CD4-positive, alpha-beta T cell (primary cell): Measurements from ENCODE around the gene LEFTY2. TPM values are rescaled to one million over a fixed set of nuclear protein-coding genes. Genes with fewer than 3 reads are reported as not detected.
"Not testable (repeated sequence)": the region's sequence is repeated elsewhere in the genome, so short reads cannot be mapped to it uniquely, and the experiment has no call there.

Source experiments
- ATAC-seq: fragments of 200-7000 bp; cut with Tn5 transposase; one replicate; pipeline ENCODE4 v1.10.0; 2022; ENCODE audit warnings: mild to moderate bottlenecking; ENCODE audit not compliant: poor library complexity
- CTCF ChIA-PET: fragments of 350-600 bp; sonication (Branson Sonifier 250); formaldehyde crosslinking; loops from one replicate; lab custom pipeline; 2021; ENCODE audit warnings: antibody characterized with exemption, inconsistent platforms; lab: Charles Lee
- POLR2A ChIA-PET: fragments of 350-600 bp; sonication (Branson Sonifier 250); formaldehyde crosslinking; loops from one replicate; lab custom pipeline; 2021; ENCODE audit warnings: antibody characterized with exemption, inconsistent platforms; lab: Charles Lee
- DNase-seq, 14 experiments: peaks; one replicate each; pipeline ENCODE4 v3.0.0-alpha.2; 2013 to 2020; ENCODE audit warnings: mixed read lengths in 2 of 14
- H3K27ac ChIP-seq, 2 donors: one replicate each; pipeline versions ENCODE4 v1.5.1 to v1.7.0; 2013; ENCODE audit warnings: low read length in 2 of 2, low read depth in 1 of 2, mild to moderate bottlenecking in 1 of 2
- H3K27me3 ChIP-seq, 2 experiments: 1 replicate in 1 of 2; 2 replicates in 1 of 2; pipeline versions ENCODE4 v1.6.1 to v1.7.0; 2013; ENCODE audit warnings: low read length in 2 of 2, control low read depth in 1 of 2, mild to moderate bottlenecking in 1 of 2, moderate library complexity in 1 of 2; ENCODE audit not compliant: insufficient read depth in 2 of 2, control insufficient read depth in 1 of 2
- H3K36me3 ChIP-seq: one replicate; pipeline ENCODE4 v1.6.1; 2013; ENCODE audit warnings: low read length, control low read depth; ENCODE audit not compliant: insufficient read depth
- H3K4me1 ChIP-seq: one replicate; pipeline ENCODE4 v1.6.1; 2013; ENCODE audit warnings: low read length, control low read depth; ENCODE audit not compliant: insufficient read depth
- H3K4me3 ChIP-seq: one replicate; pipeline ENCODE4 v1.5.1; 2013; ENCODE audit warnings: mild to moderate bottlenecking, low read length, moderate library complexity
- H3K9me3 ChIP-seq, 2 experiments: 1 replicate in 1 of 2; 2 replicates in 1 of 2; pipeline versions ENCODE4 v1.6.1 to v1.7.0; 2013; ENCODE audit warnings: low read length in 2 of 2, mild to moderate bottlenecking in 2 of 2, control low read depth in 1 of 2, moderate library complexity in 1 of 2; ENCODE audit not compliant: control insufficient read depth in 1 of 2, insufficient read depth in 1 of 2
- H3K27ac Mint-ChIP-seq: one replicate; pipeline ENCODE4 v1.8.0; 2020; ENCODE audit warnings: mixed read lengths
- H3K27me3 Mint-ChIP-seq: one replicate; pipeline ENCODE4 v1.8.0; 2021; ENCODE audit warnings: mixed read lengths
- H3K36me3 Mint-ChIP-seq: one replicate; pipeline ENCODE4 v1.8.0; 2021; ENCODE audit warnings: low read depth, mixed read lengths
- H3K4me1 Mint-ChIP-seq: one replicate; pipeline ENCODE4 v1.8.0; 2021; ENCODE audit warnings: low read depth, mixed read lengths
- H3K4me3 Mint-ChIP-seq: one replicate; pipeline ENCODE4 v1.8.0; 2020; ENCODE audit warnings: mild to moderate bottlenecking, mixed read lengths
- H3K9me3 Mint-ChIP-seq: one replicate; pipeline ENCODE4 v1.8.0; 2020; ENCODE audit warnings: mixed read lengths
- intact Hi-C, 2 experiments: fragments of 100-400 bp; cut with DNase I in 1 of 2; cut with micrococcal nuclease in 1 of 2; formaldehyde crosslinking; loops; one replicate each; pipeline versions ENCODE4 v1.15.1 to v1.9.0; 2023 to 2025; cut with DNase I, micrococcal nuclease
- total RNA-seq, 174 experiments: library from RNA in 2 of 174; stranded (reverse) in 2 of 174; gene quantifications; one replicate each; pipeline ENCODE4 v1.2.3 and lab custom pipeline; 2021 to 2026
- TF ChIP-seq, protein P1 (sequence below): fragments of 200-600 bp; IDR thresholded peaks from one replicate; pipeline ENCODE4 v1.8.0; 2022; ENCODE audit warnings: antibody characterized with exemption, mild to moderate bottlenecking

The LEFTY2 gene
- total RNA-seq, 2 experiments from 2014 or later, result not detected

DNA sequence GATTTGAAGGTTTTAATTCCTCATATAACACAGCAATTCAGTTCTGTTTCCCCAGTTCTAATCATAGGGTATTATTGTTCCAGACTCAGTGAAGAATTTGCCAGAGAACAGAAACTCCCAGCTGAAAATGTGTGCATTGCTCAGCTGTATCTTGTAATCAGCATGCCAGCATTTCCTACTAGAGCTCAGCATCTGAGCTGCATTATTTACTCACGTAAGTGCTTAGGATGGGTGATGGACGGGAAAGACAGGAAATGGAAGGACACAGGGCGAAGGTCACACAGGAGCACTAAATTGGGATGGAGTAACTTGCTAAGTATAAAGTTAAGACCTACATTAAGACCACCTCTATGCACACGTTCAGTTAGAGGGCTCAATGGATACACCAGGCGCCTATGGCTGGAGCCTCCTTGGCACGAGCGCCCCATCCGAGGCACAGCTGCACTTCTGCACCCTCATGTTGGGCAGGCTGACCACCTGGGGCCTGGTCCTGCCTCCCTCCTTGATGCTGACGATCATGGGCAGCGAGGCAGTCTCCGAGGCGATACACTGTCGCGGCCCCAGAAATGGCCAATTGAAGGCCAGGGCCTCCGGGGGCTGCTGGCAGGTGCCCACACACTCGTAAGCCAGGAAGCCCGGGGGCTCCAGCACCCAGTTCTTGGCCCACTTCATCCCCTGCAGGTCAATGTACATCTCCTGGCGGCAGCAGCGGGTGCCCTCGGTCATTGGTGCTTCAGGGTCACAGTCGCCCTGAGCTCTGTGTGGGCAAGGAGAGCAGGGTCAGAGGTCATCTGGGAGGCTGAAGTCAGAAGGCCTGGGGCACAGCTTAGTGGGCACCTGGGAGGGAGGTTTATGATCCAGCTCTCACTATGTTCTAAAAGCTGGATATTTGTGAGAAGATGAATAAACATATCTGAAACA is 3.7 kb downstream of the LEFTY2 start:
- no peaks in the 10 kb centered on the region for H3K27me3 ChIP-seq
- ChIA-PET CTCF (no interaction called here), POLR2A (interaction anchor here (0.8 to 1.3 kb wide), 4 partner anchors 13 to 135 kb away, joined by 3 to 4 read pairs (median 3); partner anchors contain the start of genes PYCR2 and TMEM63A)
- H3K36me3 ChIP-seq, result no peaks in the 10 kb centered on the region
- no peaks in the 10 kb centered on the region for H3K9me3 ChIP-seq
- no peak for DNase-seq
- Mint-ChIP-seq H3K4me1 (no peaks in the 10 kb centered on the region), H3K27me3 (peaks cover 3% of the 10 kb centered on the region), H3K27ac (no peak overlapping the region), H3K4me3 (no peak overlapping the region), H3K9me3 (no peaks in the 10 kb centered on the region), H3K36me3 (no peaks in the 10 kb centered on the region)
- H3K4me3 ChIP-seq, result no peak overlapping the region
- H3K4me1 ChIP-seq, result no peaks in the 10 kb centered on the region
- no peak overlapping the region for H3K27ac ChIP-seq
- TF ChIP-seq, protein P1, sequence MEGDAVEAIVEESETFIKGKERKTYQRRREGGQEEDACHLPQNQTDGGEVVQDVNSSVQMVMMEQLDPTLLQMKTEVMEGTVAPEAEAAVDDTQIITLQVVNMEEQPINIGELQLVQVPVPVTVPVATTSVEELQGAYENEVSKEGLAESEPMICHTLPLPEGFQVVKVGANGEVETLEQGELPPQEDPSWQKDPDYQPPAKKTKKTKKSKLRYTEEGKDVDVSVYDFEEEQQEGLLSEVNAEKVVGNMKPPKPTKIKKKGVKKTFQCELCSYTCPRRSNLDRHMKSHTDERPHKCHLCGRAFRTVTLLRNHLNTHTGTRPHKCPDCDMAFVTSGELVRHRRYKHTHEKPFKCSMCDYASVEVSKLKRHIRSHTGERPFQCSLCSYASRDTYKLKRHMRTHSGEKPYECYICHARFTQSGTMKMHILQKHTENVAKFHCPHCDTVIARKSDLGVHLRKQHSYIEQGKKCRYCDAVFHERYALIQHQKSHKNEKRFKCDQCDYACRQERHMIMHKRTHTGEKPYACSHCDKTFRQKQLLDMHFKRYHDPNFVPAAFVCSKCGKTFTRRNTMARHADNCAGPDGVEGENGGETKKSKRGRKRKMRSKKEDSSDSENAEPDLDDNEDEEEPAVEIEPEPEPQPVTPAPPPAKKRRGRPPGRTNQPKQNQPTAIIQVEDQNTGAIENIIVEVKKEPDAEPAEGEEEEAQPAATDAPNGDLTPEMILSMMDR, result no peak
- no peak for ATAC-seq
- intact Hi-C loops, result no loop called here

DNA sequence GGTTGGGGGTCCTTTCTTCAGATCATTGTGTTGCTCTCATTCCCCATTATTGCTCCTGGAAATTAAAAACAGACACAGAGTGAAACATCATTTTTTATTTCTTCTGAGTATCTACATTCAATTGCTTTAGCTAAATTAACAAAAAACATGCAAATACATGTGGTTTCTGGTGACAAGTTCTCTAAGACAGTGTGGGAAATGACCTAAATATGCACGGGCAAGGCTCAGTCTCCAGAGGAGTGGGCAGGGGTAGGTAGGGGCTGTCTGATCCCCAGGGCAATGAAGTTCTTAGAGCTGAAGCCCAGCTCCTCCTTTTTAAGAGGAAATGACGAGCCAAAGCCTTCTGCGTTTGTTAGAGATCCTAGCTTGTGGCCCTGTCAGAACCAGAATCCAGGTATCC is 4.5 kb downstream of the LEFTY2 start:
- no peak for DNase-seq
- Mint-ChIP-seq H3K36me3 (no peaks in the 10 kb centered on the region), H3K27me3 (peaks cover 3% of the 10 kb centered on the region), H3K4me3 (no peak overlapping the region), H3K9me3 (no peaks in the 10 kb centered on the region), H3K4me1 (no peaks in the 10 kb centered on the region), H3K27ac (no peak overlapping the region)
- no peaks in the 10 kb centered on the region for H3K36me3 ChIP-seq
- TF ChIP-seq, protein P1, result no peak
- ChIA-PET CTCF (no interaction called here), POLR2A (interaction anchor here (0.9 to 1.3 kb wide), 4 partner anchors 8 to 75 kb away, joined by 3 to 4 read pairs (median 3); partner anchors contain the start of genes PYCR2 and TMEM63A)
- no peak for ATAC-seq
- H3K4me1 ChIP-seq, result no peaks in the 10 kb centered on the region
- intact Hi-C loops, result no loop called here
- no peak overlapping the region for H3K27ac ChIP-seq
- no peaks in the 10 kb centered on the region for H3K9me3 ChIP-seq
- H3K4me3 ChIP-seq, result no peak overlapping the region
- H3K27me3 ChIP-seq, result no peaks in the 10 kb centered on the region

DNA sequence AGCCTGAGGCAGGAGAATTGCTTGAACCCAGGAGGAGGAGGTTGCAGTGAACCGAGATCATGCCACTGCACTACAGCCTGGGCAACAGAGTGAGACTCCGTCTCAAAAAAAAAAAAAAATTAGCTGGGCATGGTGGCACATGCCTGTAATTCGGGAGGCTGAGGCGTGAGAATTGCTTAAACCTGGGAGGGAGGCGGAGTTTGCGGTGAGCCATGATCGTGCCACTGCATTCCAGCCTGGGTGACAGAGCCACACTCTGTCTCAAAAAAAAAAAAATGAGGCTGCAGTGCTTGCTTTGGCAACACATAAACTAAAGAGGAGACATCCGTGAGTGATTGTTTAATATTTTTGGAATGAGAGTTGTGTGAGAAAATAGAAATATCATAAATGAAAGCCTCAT is 4.9 kb downstream of the LEFTY2 start:
- H3K27ac Mint-ChIP-seq, H3K4me1 ChIP-seq, H3K27me3 Mint-ChIP-seq, DNase-seq, H3K36me3 Mint-ChIP-seq, H3K36me3 ChIP-seq, H3K9me3 Mint-ChIP-seq, CTCF ChIA-PET, H3K4me1 Mint-ChIP-seq, ATAC-seq, H3K4me3 Mint-ChIP-seq, H3K9me3 ChIP-seq, H3K27me3 ChIP-seq, H3K27ac ChIP-seq, H3K4me3 ChIP-seq, intact Hi-C loops: not testable (repeated sequence)
- POLR2A ChIA-PET, result interaction anchor here (0.9 to 1.3 kb wide), 4 partner anchors 9 to 75 kb away, joined by 3 to 4 read pairs (median 3); partner anchors contain the start of genes PYCR2 and TMEM63A
